ENCODE data around the gene SNAI3. TPM values are rescaled to one million over a fixed set of nuclear protein-coding genes. Genes with fewer than 3 reads are reported as not detected.

The SNAI3 gene
- total RNA-seq, 1 experiment from 2014 or later = 0.54 TPM

DNA sequence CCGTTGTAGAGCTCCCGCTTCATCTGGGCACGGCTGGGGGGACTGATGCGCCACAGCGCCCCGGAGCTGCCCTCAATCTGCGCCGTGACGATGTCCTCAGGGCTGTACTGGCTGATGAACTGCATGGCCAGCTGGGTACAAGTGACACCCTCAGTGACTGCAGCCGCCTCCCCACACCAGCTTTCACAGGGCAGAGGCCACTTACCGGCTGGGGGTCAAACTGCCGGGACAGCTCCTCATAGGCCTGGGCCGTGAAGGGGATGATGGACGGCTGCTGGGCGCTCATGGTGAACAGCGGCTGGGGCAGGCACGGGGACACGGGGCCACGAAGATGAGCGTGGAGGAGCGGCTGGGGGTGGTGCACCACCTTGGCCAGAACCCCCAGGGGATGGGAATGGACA, 30.3 kb upstream of the SNAI3 start:
- intact Hi-C loops (cut with micrococcal nuclease; ENCODE audit: unreplicated experiment) = no loop called here
- no peaks in the 10 kb centered on the region for H3K9me3 Mint-ChIP-seq (ENCODE audit: low read depth, unreplicated experiment)
- no peak overlapping the region for H3K4me3 Mint-ChIP-seq (ENCODE audit: low read depth, unreplicated experiment)
- CTCF ChIA-PET = no interaction called here
- DNase-seq = no peak
- H3K27me3 Mint-ChIP-seq (ENCODE audit: unreplicated experiment) = no peaks in the 10 kb centered on the region
- BruUV-seq (replicated peaks) = no TSS peak
- TF ChIP-seq CTCF (IDR thresholded peaks at IDR 0.05; ENCODE audit: unreplicated experiment) = no peak
- H3K36me3 Mint-ChIP-seq (ENCODE audit: insufficient read depth, unreplicated experiment) = peaks cover 63% of the 10 kb centered on the region
- H3K27ac Mint-ChIP-seq (ENCODE audit: unreplicated experiment) = no peak overlapping the region
- no peaks in the 10 kb centered on the region for H3K4me1 Mint-ChIP-seq (ENCODE audit: low read depth, unreplicated experiment)

GRCh38 chr16:88716201-88716600, 29.9 kb upstream of the SNAI3 start:
- no peak for TF ChIP-seq CTCF (IDR thresholded peaks at IDR 0.05; ENCODE audit: unreplicated experiment)
- Mint-ChIP-seq H3K4me3 (ENCODE audit: low read depth, unreplicated experiment) (no peak overlapping the region), H3K27ac (ENCODE audit: unreplicated experiment) (no peak overlapping the region), H3K4me1 (ENCODE audit: low read depth, unreplicated experiment) (no peaks in the 10 kb centered on the region), H3K9me3 (ENCODE audit: low read depth, unreplicated experiment) (no peaks in the 10 kb centered on the region), H3K36me3 (ENCODE audit: insufficient read depth, unreplicated experiment) (peaks cover 65% of the 10 kb centered on the region), H3K27me3 (ENCODE audit: unreplicated experiment) (no peaks in the 10 kb centered on the region)
- no peak for DNase-seq
- BruUV-seq (replicated peaks) = no TSS peak
- CTCF ChIA-PET = interaction anchor here (1.3 kb wide), 1 partner anchor 21 kb away, joined by 4 read pairs; no protein-coding TSS in a partner anchor
- intact Hi-C loops (cut with micrococcal nuclease; ENCODE audit: unreplicated experiment) = no loop called here

DNA sequence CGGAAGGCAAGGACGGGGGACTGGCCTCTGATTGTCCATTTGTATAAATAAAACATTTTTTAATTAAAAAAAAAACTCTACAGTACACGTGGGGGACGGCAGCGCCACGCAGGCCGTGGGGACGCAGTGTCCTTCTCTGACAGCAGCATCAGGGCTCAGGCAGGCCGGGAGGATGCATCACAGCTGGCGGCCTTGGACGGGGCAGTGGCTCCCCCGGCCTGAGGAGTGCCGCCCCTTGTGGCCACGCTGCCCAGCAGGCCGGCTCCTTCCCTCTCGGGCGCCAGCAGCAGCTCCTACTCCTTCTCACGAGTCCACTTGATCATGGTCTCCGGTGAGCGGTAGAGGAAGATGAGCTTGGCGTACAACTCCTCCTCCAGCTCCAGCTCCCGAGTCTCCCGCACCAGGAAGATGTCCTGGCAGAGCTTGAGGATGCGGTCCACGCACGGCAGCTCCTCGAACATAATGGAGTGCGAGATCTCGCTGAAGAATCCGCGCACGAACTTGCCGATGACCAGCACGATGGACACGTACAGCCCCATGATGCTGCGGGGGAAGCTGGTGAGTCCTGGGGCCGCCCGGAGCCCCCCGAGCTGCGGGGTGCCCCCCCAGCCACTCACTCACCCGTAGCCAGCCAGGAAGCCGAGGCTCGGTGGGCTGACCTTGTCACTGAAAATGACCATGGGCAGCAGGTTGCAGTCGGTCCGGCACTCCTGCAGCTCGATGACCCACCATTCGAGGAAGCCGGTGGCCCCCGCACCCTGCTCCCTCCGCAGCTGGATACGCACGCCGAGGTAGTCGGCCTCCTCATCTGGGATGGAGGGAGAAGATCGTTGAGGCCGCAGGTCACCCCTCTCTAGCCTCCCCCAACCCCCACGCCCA, 29.2 kb upstream of the SNAI3 start:
- Mint-ChIP-seq H3K9me3 (ENCODE audit: low read depth, unreplicated experiment) (no peaks in the 10 kb centered on the region), H3K27ac (ENCODE audit: unreplicated experiment) (no peak overlapping the region), H3K4me1 (ENCODE audit: low read depth, unreplicated experiment) (no peaks in the 10 kb centered on the region), H3K4me3 (ENCODE audit: low read depth, unreplicated experiment) (no peak overlapping the region), H3K36me3 (ENCODE audit: insufficient read depth, unreplicated experiment) (peaks cover 58% of the 10 kb centered on the region), H3K27me3 (ENCODE audit: unreplicated experiment) (no peaks in the 10 kb centered on the region)
- no TSS peak for BruUV-seq (replicated peaks)
- DNase-seq = no peak
- intact Hi-C loops (cut with micrococcal nuclease; ENCODE audit: unreplicated experiment) = no loop called here
- TF ChIP-seq CTCF (IDR thresholded peaks at IDR 0.05; ENCODE audit: unreplicated experiment) = no peak
- CTCF ChIA-PET = interaction anchor here (1.3 kb wide), 1 partner anchor 22 kb away, joined by 4 read pairs; no protein-coding TSS in a partner anchor

DNA sequence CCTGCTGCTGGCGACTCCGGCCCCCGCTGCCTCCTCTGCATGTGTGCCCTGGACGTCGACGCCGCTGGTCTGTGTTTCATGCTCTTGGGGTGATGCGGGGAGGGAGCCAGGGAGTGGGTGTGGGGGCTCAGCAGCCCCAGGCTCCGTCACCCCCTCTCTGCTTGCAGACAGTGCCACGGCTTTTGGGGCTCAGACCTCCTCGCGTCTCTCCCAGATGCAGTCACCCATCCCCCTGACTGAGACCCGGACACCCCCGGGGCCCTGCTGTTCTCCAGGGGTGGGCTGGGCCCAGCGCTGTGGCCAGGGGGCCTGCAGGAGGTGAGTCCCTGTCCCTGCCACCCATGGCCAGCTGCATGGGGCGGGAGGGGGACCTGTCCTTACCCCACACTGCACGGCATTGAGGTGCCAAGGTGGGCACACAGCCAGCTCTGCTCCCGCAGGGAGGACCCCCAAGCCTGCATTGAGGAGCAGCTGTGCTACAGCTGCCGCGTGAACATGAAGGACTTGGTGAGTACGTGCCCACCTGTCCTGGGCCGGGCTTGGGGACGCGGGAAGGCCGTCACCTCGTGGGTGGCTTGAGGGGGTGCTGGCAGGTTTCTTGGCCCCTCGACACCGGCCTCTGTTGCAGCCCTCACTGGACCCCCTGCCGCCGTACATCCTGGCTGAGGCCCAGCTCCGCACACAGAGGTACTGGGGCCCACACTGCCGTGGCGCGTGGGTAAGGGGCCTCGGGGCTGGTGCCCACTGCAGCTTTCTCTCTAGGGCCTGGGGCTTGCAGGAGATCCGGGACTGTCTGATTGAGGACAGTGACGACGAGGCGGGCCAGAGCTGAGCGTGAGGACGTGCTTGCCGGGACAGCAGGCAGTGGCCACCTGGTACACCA, 28.4 kb upstream of the SNAI3 start:
- H3K27me3 Mint-ChIP-seq (ENCODE audit: unreplicated experiment) = no peaks in the 10 kb centered on the region
- no peak overlapping the region for H3K27ac Mint-ChIP-seq (ENCODE audit: unreplicated experiment)
- BruUV-seq (replicated peaks) = no TSS peak
- H3K4me1 Mint-ChIP-seq (ENCODE audit: low read depth, unreplicated experiment) = no peaks in the 10 kb centered on the region
- H3K9me3 Mint-ChIP-seq (ENCODE audit: low read depth, unreplicated experiment) = no peaks in the 10 kb centered on the region
- no peak for DNase-seq
- no peak overlapping the region for H3K4me3 Mint-ChIP-seq (ENCODE audit: low read depth, unreplicated experiment)
- TF ChIP-seq CTCF (IDR thresholded peaks at IDR 0.05; ENCODE audit: unreplicated experiment) = no peak
- intact Hi-C loops (cut with micrococcal nuclease; ENCODE audit: unreplicated experiment) = no loop called here
- CTCF ChIA-PET = interaction anchor here (1.3 kb wide), 1 partner anchor 23 kb away, joined by 4 read pairs; no protein-coding TSS in a partner anchor
- peaks cover 56% of the 10 kb centered on the region for H3K36me3 Mint-ChIP-seq (ENCODE audit: insufficient read depth, unreplicated experiment)
